ENCODE data around the gene CAPN12. TPM values are rescaled to one million over a fixed set of nuclear protein-coding genes. Genes with fewer than 3 reads are reported as not detected.
A peak's percentile ranks its signal among the peaks of the same experiment; 100 is the strongest.

Gene CAPN12
- total RNA-seq, 3 donors from 2014 or later, result 3.1 to 15.9 (median 14.9) TPM

DNA sequence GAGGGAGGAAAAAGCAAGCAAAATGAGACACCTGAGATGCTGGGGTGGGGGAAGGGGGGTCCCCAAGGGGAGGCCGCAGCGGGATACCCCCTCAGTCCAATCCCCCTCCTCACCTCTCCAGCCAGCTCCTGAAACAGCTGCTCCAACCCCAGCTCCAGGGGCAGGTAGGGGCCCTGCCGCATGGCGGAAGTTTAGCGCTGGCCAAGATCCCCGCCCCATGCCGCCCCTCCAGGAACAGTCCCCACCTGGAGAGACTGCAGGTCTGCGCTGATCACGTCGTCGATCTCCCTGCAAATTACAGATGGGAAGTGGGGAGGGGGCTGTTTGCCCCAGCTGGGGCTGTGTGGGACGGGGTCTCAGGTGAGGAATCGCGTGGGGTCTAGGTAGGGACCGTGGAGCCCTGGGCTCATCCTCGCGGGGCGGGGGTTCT lies 9.0 kb downstream of the CAPN12 start:
- TF ChIP-seq, protein P1, sequence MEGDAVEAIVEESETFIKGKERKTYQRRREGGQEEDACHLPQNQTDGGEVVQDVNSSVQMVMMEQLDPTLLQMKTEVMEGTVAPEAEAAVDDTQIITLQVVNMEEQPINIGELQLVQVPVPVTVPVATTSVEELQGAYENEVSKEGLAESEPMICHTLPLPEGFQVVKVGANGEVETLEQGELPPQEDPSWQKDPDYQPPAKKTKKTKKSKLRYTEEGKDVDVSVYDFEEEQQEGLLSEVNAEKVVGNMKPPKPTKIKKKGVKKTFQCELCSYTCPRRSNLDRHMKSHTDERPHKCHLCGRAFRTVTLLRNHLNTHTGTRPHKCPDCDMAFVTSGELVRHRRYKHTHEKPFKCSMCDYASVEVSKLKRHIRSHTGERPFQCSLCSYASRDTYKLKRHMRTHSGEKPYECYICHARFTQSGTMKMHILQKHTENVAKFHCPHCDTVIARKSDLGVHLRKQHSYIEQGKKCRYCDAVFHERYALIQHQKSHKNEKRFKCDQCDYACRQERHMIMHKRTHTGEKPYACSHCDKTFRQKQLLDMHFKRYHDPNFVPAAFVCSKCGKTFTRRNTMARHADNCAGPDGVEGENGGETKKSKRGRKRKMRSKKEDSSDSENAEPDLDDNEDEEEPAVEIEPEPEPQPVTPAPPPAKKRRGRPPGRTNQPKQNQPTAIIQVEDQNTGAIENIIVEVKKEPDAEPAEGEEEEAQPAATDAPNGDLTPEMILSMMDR (IDR thresholded peaks at IDR 0.05), result no peak
- intact Hi-C loops (cut with DNase I, micrococcal nuclease), result no loop called here
- H3K4me3 ChIP-seq, result no peak overlapping the region
- no peaks in the 10 kb centered on the region for H3K36me3 ChIP-seq (ENCODE audit: low read depth)
- peak; percentile 63 to 87 (median 73) for DNase-seq
- peak; percentile 32 for ATAC-seq
- H3K9me3 ChIP-seq, result no peaks in the 10 kb centered on the region
- H3K4me1 ChIP-seq (ENCODE audit: low read depth), result peaks cover 40% of the 10 kb centered on the region

DNA sequence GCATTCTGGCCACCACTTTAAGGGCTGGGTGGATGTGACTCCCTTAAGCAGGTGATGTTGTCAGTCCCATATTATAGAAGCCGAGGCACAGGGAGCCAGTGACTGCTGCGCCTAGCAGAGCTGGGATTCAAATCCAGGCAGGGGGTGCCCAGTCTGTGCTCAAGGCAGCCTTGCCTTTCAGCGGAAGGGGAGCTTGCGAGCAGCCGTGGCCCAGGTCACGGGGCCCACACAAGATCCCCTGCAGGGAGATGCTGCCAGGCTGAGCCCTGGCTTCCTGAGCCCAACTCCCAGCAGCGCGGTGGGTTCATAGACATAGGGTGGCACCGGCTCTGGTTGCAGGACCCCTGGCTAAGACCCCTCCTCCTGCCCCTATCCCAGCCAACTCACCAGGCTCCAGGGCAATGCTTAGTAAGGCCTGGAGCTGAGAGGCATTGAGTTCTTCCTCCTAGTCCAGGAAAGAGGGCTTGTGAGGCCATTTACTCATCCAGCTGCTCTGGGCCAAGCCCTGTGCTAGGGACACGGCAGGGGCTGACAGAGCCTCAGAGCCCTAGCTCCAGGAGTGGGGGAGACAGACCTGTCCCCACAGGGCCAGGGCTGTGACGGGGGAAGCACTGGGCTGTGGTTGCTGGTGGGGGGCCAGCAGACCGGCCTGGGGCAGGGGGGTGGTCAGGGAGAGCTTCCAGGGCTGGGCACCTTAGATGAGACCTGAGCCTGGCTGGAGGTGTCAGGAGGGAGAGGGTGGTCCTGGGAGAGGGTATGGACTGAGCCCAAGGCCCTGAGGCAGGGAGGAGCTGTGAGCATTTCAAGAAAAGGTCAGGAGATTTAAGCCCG lies 9.6 kb downstream of the CAPN12 start:
- intact Hi-C loops (cut with DNase I, micrococcal nuclease), result no loop called here
- TF ChIP-seq, protein P1 (IDR thresholded peaks at IDR 0.05), result no peak
- peak; percentile 59 to 79 (median 63) for DNase-seq
- Histone ChIP-seq H3K9me3 (no peaks in the 10 kb centered on the region), H3K4me3 (no peak overlapping the region), H3K36me3 (ENCODE audit: low read depth) (no peaks in the 10 kb centered on the region), H3K4me1 (ENCODE audit: low read depth) (peaks cover 40% of the 10 kb centered on the region)
- ATAC-seq, result peak; percentile 37

DNA sequence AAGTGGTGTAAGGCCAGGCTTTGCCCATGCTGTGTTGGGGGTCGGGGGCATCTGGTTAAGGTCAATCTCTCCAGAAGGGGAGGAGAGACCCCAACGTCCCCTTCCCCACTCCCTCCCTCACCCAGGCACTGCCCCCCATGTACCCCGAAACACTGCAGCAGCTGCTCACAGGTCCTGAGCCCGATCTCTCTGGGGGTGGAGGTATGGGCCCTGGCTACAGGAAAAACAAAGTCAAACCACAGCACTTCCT lies 10.2 kb downstream of the CAPN12 start:
- Histone ChIP-seq H3K4me3 (no peak overlapping the region), H3K9me3 (no peaks in the 10 kb centered on the region), H3K36me3 (ENCODE audit: low read depth) (no peaks in the 10 kb centered on the region), H3K4me1 (ENCODE audit: low read depth) (peaks cover 40% of the 10 kb centered on the region)
- DNase-seq, result peak in 1 of 3 donors; percentile 60
- ATAC-seq, result no peak
- intact Hi-C loops (cut with DNase I, micrococcal nuclease), result no loop called here
- TF ChIP-seq, protein P1 (IDR thresholded peaks at IDR 0.05), result no peak

DNA sequence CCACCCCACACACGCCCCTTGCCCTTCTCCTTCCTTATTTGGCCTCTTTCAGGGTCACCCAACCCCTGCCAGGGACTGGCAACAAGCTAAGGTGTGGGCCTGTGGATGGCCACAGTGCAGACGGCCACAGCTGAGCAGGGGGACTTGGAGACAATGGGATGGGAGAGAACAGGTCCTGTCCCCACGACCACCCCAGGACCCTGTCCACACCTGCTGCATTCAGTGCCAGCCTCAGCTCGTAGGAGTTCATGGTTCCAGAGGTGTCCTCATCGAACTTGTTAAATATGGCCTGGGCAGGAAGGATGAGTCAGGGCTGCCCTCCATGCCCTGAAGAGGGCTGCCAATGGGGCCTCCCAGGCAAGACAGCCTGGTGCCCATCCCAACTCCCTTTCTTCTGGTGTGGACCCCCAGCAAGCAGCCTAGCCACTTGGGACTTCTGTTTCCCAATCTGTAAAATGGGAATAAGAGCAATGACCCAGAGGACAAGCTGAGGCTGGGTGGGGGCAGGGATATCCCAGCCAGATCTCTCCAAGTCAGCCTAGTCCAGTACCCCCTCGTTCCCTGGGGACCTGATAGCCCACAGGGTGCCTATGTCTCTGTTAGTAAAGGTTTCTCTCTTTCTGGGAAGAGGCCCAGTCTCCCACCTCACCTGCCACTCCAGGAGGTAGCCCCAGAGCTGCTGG lies 10.6 kb downstream of the CAPN12 start:
- ATAC-seq (no peak), DNase-seq (peak in 1 of 3 donors; percentile 53)
- TF ChIP-seq, protein P1 (IDR thresholded peaks at IDR 0.05), result no peak
- intact Hi-C loops (cut with DNase I, micrococcal nuclease), result no loop called here
- Histone ChIP-seq H3K4me3 (no peak overlapping the region), H3K36me3 (ENCODE audit: low read depth) (no peaks in the 10 kb centered on the region), H3K4me1 (ENCODE audit: low read depth) (peaks cover 40% of the 10 kb centered on the region), H3K9me3 (no peaks in the 10 kb centered on the region)

DNA sequence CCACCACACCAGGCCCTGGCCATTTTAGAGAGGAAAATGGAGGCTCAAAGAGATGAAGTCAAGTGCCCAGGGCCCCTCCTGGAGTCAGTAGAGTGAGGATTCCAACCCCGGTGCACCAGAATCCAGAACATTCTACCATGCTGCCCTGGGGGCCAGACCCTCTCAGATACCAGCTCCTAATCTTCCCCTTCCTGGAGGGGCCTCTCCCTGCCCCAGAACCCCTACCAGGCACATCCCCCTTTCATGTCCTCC lies 11.1 kb downstream of the CAPN12 start:
- H3K36me3 ChIP-seq (ENCODE audit: low read depth), result no peaks in the 10 kb centered on the region
- no peak overlapping the region for H3K4me3 ChIP-seq
- TF ChIP-seq, protein P1 (IDR thresholded peaks at IDR 0.05), result no peak
- DNase-seq, result no peak
- peaks cover 40% of the 10 kb centered on the region for H3K4me1 ChIP-seq (ENCODE audit: low read depth)
- intact Hi-C loops (cut with DNase I, micrococcal nuclease), result no loop called here
- no peak for ATAC-seq
- H3K9me3 ChIP-seq, result no peaks in the 10 kb centered on the region

Measured in mucosa of descending colon (tissue), 3 donors.